Skeletal muscle cell (primary cell): ENCODE measurements around the gene TAF6L.
A peak's percentile ranks its signal among the peaks of the same experiment; 100 is the strongest.
"Not testable (repeated sequence)": the region's sequence is repeated elsewhere in the genome, so short reads cannot be mapped to it uniquely, and the experiment has no call there.

Experiments
- DNase-seq: peaks from one replicate; pipeline ENCODE4 v3.0.0-alpha.2; 2010; ENCODE audit warnings: low read depth
- H3K4me3 ChIP-seq: 2 replicates; pipeline ENCODE4 v1.5.1; 2011; ENCODE audit warnings: low read depth, mild to moderate bottlenecking, control low read depth, low read length, moderate library complexity

TAF6L gene, protein sequence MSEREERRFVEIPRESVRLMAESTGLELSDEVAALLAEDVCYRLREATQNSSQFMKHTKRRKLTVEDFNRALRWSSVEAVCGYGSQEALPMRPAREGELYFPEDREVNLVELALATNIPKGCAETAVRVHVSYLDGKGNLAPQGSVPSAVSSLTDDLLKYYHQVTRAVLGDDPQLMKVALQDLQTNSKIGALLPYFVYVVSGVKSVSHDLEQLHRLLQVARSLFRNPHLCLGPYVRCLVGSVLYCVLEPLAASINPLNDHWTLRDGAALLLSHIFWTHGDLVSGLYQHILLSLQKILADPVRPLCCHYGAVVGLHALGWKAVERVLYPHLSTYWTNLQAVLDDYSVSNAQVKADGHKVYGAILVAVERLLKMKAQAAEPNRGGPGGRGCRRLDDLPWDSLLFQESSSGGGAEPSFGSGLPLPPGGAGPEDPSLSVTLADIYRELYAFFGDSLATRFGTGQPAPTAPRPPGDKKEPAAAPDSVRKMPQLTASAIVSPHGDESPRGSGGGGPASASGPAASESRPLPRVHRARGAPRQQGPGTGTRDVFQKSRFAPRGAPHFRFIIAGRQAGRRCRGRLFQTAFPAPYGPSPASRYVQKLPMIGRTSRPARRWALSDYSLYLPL

DNA sequence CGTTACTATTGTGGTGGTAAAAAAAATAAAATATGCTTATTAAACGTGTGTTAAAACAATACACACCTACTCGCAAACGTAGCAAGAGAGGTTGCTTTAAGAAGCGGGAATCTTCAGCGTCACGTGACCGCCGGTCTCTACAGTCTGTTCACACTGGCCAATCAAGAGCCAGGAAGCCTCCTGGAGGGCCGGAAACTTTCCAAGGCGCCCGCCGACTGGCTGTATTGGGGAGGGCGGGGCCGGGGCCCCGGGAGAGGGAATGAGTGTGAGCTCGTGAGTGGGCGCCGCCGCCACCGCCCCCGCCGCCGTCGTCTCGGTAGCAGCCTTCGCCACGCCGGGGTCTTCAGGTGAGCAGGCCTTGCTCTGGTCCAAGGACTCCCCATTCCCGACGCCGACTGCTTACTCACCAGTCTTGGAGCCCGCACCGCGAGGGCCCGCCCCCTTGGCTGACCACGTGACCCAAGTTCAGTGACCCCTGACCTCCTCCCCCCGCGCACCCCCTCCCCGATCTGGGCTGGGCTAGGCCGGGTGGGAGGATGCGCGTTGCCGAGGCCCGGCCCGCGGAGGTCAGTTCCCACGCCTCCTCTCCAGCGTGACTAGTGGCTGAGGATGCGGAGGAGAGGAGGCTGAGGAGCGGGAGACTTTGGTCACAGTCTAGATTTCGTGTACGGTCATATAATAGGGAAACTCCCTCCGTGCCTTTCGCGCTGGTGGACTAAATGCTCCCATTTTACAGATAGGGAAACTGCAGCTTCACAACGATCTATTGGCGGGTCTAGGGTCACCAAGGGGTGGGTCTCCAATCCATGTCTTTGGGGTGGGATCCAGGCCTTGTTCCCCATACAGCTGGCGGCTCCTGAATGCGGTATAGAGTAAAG lies at the start of gene TAF6L:
TSS of gene TAF6L (plus strand) at position 253 of the 878 bp plus-strand sequence. CDS start 4,388 bp downstream, outside the sequence.
- peak; percentile 83 for DNase-seq
- H3K4me3 ChIP-seq, result peak within 1 kb of the TSS; percentile 68

DNA sequence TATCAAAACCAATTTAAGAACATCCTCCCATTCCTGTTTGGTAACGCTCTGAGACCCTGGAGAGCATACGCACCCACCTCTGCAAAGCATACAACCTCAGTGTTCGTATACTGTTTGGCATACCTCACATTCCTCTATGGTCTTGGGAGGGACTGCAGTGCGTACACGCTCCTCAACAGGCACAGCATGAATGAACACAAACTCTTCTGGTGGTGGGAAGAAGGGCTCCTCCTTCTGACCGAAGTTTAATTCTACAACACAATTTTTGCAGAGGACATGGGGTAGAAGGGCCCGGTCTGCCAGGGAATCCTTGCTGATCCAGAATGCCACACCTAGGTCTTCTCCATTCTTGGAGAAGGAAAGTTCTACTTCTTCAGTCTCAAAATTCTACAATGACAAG lies 49.2 kb upstream of the TAF6L start:
- no peak for DNase-seq
- H3K4me3 ChIP-seq, result no peak overlapping the region

DNA sequence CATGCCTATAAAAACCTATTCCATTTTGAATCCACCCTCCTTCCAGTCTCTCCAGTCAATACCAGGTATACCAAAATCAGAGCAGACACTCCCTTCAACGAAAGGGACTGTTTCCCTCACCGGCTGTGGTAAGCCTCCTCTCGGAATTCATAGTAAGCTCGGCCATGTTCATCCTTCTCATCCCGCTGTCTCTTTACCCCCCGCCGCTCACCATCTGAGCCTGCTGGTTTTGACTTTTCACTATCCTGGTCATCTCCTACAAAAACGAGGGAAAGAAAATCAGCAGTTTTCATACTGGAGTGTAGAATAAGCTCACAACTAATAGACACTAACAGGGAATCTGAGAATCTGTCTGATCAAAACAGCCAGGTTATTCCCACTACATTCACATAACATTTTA lies 47.0 kb upstream of the TAF6L start:
- DNase-seq, result no peak
- H3K4me3 ChIP-seq, result peak overlapping the region; percentile 99

DNA sequence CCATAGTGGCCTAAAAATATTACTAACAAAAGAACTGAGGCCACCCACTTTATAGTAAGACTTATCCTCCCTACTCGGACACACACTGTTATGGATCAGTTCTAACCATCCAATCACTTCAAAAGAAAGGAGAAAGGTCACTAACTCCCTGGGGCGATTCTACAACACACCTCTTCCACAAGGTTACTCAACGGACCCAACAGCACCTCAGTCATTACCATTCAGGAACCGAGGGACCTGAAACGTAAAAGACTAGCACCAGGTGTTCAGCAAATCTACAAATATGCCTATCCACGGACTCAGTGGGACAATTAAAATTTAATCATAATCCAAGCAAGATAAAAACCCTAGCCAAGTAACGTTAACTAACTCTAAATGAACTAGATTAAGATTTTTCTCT lies 45.5 kb upstream of the TAF6L start:
- DNase-seq, result no peak
- H3K4me3 ChIP-seq, result peak overlapping the region; percentile 99

DNA sequence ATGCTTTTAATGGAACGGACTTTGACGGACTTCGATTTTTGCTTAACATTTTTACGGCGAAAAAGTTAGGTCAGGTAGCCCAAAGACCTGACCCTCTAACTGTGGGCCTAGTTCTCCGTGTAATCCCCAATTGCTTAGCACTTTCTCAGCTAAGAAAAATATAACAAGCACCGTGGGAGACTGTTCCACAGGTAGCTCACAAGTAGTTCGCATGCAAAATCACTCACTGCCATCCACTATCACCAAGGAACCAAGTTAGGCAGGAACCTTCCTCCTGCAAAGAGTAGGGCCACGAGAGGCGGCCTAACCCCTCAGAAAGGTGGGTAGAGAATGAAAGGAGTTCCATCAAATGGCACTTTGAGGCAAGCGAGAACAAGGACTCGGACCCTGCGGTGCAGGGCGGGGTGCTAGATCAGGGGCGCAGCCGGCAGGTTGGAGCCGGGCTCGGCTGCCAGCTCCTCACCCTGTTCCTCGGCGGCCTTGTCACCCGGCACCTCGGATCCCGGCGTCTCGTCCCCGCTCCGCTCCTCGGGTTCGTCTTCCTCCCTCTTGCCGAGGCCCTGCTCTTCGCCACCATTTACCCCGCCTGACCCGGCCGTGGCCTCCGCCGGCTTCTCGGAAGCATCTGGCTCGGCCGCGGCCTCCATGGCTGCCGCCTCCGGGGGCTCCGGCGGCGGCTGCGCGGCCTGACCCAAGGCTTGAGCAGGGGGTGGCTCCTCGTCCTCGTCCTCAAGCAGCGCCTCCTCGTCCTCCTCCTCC lies 44.9 kb upstream of the TAF6L start:
- DNase-seq, result no peak
- peak overlapping the region; percentile 99 for H3K4me3 ChIP-seq

DNA sequence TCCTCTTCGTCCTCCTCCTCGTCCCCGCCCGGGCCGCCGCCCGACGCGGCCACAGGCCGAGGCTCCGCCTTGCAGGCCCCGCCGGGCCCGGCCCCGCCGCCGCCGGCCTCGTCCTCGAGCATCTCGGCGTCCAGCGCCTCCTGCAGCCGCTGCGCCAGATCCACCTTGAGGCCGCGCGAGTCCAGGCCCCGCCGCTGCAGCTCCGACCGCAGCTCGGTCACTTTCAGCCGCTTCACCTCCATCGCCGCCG lies 44.4 kb upstream of the TAF6L start:
- DNase-seq, result no peak
- peak overlapping the region; percentile 99 for H3K4me3 ChIP-seq

DNA sequence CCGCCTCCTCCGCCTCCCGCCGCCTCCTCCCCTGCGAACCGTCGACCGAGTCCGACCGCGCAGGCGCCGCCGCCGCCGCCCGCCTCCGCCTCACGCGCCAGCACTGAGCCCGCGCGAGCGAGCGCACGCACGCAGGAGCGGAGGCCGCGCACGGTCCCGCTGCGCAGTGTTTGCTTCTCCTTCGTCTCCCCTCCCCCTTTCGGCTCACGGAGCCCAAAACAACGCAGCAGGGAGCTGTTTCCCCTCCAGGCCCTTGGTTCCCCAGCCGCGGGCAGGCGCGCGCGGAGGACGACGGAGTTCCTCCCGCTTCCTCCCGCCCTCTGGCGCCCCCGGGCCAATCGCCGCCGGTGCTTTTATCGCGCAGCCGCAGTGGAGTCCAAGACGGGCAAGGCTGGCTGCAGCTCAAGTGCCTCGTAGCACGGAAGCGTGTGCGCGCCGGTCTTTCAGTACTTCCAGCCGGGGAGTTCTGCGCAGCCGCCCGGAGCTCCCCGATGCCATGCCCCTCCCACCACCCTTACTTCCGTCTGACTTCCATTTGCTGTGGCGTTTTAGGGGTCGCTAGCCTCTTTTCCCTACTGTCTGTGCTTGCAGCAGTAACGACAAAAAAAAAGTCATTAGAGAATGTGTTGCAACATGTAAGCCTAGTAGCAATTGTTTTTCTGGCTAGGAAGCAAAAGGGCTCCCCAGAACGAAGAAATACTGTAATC lies 43.9 kb upstream of the TAF6L start, which contains the start of gene HNRNPUL2:
TSS of gene HNRNPUL2 (minus strand) at position 293 of the 707 bp plus-strand sequence. CDS start 301 bp downstream, outside the sequence.
- peak within 1 kb of the TSS; percentile 99 for H3K4me3 ChIP-seq
- peak; percentile 97 for DNase-seq

DNA sequence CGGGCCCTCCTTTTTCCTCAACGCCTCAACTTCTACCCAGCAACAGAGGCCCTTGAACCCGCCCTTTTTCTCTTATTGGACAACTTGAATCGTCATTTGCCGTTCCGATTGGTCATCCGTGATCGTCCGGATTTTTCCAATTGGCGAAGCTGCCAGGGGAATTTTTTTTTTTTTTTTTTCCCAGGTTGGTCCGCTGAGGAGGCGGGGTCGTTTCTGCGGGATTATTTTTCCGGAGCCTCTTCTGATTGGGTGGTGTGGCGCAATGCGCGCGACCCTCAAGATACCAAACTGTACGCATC lies 43.4 kb upstream of the TAF6L start:
- peak; percentile 90 for DNase-seq
- H3K4me3 ChIP-seq, result peak overlapping the region; percentile 99

DNA sequence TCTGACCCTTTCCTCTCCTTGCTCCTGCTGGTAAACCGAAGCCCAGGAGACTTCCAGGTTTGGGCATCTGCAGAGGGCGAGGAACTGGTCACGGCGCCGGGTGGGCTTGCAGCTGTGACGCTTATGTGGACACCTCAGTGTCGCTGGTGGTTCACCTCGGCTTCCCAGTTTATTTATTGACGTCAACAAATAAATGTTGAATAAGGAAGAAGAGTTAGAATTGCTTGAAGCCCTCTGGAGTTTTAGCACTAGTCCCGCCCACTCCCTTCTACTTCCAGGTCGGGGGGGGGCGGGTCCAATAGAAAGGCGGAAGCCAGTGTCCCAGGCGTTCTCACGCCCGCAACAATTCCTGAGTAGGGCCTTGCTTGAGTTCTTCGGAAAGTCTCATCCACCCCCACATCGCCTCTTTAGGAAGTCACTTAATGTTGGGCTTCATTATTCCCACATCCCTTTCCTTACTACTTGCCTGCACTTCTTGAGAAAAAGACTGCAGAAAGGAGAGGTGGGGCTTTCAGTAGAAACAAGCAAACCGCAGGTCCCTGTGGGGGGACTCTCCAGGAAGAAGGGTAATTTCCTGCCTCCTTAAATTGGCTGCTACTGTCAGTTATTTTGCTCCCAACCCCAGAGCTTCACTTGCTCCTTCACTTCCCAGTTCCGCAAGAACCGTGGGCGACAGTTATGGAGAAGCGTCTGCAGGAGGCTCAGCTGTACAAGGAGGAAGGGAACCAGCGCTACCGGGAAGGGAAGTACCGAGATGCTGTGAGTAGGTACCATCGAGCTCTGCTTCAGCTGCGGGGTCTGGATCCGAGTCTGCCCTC lies 42.8 kb upstream of the TAF6L start, which contains the start of gene TTC9C:
TSS of gene TTC9C (plus strand) at position 316 of the 818 bp plus-strand sequence. CDS start at position 679, 363 bp downstream.
- peak; percentile 60 for DNase-seq
- H3K4me3 ChIP-seq, result peak within 1 kb of the TSS; percentile 99

DNA sequence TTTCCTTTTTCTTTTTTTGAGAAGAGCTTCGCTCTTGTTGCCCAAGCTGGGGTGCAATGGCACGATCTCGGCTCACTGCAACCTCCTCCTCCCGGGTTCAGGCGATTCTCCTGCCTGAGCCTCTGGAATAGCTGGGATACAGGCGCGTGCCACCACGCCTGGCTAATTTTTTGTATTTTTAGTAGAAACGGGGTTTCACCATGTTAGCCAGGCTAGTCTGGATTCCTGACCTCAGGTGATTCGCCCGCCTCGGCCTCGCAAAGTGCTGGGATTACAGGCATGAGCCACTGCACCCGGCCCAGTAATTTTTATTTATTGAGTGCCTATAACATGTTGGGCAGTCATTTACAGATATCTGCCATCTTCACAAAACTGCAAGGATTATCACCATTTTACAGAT lies 41.1 kb upstream of the TAF6L start:
- DNase-seq, result not testable (repeated sequence)
- peak overlapping the region; percentile 99 for H3K4me3 ChIP-seq

DNA sequence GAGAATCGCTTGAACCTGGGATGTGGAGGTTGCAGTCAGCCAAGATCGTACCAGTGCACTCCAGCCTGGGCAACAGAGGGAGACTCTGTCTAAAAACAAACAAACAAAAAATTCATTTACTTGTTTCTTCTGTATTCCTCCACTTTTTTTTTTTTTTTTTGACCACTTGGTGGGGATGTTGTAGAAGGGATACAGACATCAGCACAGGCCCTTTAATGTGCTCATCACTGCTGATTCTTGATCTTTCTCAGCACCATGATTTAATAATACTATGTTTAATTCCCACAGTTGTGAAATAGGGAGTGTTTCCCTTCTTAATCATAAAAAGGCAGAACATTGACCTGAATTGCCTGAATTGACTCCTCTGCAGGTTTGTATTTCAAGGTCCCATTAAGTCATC lies 38.4 kb upstream of the TAF6L start:
- DNase-seq, result no peak

DNA sequence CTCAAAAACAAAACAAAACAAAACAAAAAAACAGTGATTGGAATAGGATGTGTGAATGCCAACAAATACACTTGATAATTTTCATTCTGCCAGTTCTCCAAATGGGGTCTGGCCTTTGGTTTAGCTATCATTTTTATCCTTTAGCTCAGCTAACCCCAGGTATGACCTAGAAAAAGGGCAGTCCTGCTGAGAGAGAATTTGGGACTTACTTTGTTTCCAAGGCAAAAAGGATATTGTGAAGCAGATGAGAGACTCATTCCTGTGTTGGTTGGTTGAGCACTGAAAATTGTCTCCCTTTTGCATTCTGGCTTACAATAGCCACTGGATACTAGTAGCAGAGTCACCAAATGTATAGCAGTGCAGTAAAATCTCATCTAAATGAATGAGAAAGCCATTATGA lies 34.0 kb upstream of the TAF6L start:
- no peak overlapping the region for H3K4me3 ChIP-seq
- no peak for DNase-seq

More for the DNA sequence above, 38.4 kb upstream of the TAF6L start:
- H3K4me3 ChIP-seq, result no peak overlapping the region

DNA sequence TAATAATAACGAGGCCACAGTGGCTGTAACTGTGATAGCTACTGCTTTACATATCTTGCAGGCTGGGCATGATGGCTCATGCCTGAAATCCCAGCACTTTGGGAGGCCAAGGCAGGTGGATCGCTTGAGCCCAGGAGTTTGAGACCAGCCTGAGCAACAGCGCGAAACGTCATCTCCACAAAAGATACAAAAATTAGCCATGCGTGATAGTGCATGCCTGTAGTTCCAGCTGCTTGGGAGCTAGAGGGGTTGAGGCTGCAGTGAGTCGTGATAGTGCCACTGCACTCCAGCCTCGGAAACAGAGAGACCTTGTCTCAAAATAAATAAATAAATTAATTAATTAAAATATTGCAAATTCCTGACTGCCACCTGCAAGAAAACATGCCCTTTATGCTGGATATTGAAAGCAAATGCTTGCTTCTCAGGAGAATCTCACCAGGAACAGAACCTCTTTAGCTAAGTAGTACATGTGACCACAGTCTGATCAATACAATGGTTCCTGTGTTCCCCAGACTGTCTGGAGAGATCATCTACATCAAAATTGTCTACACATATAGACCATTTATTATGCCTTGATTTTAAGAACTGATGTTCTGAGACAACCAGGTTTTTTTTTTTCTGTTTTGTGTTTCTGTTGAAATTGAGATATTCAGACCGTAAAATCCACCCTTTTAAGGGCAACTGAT lies 23.6 kb upstream of the TAF6L start:
- H3K4me3 ChIP-seq, result no peak overlapping the region
- DNase-seq, result no peak

DNA sequence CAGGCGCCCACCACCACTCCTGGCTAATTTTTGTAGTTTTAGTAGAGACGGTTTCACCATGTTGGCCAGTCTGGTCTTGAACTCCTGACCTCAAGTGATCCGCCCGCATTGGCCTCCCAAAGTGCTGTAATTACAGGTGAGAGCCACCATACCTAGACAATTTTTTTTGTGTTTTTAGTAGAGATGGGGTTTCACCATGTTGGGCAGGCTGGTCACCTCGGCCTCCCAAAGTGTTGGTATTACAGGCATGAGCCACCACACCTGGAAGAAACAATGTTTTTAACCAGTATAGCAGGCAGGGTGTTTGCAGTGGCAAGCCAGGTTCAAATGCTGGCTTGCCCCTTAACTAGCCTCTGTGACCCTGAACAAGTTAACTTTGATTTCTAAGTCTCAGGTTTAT lies 21.3 kb upstream of the TAF6L start:
- not testable (repeated sequence) for H3K4me3 ChIP-seq, DNase-seq

DNA sequence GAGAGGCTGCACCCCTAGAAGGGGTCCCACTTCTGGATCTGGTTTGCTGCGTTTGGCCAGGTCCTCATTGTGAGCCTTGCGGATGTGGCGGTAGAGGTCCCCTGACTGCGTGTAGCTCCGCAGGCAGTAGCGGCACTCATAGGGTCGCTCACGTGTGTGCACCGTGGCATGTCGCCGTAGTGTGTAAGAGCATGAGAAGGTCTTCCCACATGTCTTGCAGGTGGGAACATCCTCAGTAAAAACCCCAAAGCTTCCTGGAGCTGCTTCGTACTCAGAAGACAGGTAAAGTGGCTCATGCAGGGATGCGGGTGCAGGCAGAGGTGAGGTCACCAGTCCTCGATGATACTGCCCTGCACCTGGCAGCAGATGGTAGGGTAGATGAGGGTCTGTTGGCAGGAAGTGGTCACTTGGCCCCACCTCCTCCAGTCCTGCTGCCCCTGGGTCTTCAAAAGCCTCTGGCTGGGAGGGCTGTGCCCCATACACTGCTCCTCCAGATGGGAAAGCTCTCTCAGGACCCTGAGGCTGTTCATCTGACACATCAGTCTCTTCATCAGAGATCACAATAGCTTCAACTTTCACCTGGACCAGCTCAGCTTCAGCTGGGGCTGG lies 18.9 kb upstream of the TAF6L start:
- H3K4me3 ChIP-seq, result no peak overlapping the region
- DNase-seq, result no peak

DNA sequence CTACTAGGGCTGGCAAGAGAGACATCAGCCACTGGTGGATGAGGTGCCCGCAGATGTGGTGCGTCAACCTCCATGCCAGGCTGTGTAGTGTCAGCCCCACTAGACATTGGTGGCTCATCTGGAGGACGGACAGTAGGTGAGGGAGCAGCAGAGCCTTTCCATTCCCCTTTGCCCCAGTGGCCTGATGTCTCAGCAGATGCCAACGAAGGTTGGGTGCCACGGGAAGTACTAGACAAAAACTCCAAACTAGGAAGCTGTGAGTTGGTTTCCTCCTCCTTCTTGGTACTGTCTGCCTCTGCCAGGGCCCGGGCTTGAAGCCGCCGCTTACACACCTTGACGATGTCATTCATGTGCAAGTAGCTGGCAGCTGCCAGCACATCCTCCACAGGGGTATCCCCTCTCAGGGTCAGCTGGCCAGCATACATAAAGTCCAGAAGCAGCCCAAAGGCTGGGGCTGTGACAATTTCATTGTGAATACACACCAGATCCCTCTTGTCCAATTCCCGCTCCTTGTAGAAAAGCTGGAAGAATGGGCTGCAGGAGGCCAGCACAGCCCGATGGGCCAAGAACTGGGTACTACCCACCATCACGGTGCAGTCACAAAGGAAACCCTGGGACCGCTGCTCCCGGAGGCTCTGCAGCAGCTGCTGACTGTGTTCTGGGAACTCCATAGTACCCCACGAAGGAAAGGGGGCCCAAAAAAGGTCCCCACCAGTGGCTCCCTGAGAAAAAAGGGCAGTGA lies 18.0 kb upstream of the TAF6L start:
- peak overlapping the region; percentile 67 for H3K4me3 ChIP-seq
- DNase-seq, result no peak
